WTC11 (cell line): ENCODE measurements around the gene PUDP.

ENCODE experiments used
- CREB1 ChIP-seq: sonication (generic); formaldehyde crosslinking; IDR thresholded peaks from 2 replicates; pipeline ENCODE4 v1.8.0; 2023; ENCODE audit warnings: mild to moderate bottlenecking, missing genetic modification reagents
- CREM ChIP-seq: sonication (generic); formaldehyde crosslinking; IDR thresholded peaks from 2 replicates; pipeline ENCODE4 v1.8.1; 2022; ENCODE audit warnings: mild to moderate bottlenecking, missing genetic modification reagents, moderate library complexity
- CTCF ChIP-seq: fragments of 200-600 bp; IDR thresholded peaks from 2 replicates; pipeline ENCODE4 v1.8.0; 2022; ENCODE audit warnings: antibody characterized with exemption
- NFYB ChIP-seq: sonication (generic); formaldehyde crosslinking; conservative IDR thresholded peaks from 2 replicates; pipeline ENCODE4 v1.8.0; 2022; ENCODE audit warnings: low read depth, missing genetic modification reagents

GRCh38 chrX:7060444-7060843 is 87.5 kb downstream of the PUDP start:
- TF ChIP-seq CTCF, result no peak
- no peak for TF ChIP-seq CREM (CRISPR knock-in tag)
- no peak for TF ChIP-seq CREB1
- TF ChIP-seq NFYB (CRISPR knock-in tag), result no peak
